BE2C (cell line): ENCODE measurements around the gene MTA3.

Experiments used
- DNase-seq: peaks from one replicate; pipeline ENCODE4 v3.0.0-alpha.2; 2020
- H3K27me3 ChIP-seq: fragments of 250-450 bp; sonication (Bioruptor Pico); 2 replicates; pipeline ENCODE4 v1.5.1; 2020; ENCODE audit warnings: mild to moderate bottlenecking
- H3K36me3 ChIP-seq: fragments of 250-450 bp; sonication (Bioruptor Pico); 2 replicates; pipeline ENCODE4 v1.5.1; 2020; ENCODE audit warnings: mild to moderate bottlenecking
- H3K4me1 ChIP-seq: fragments of 250-450 bp; sonication (Bioruptor Pico); 2 replicates; pipeline ENCODE4 v1.5.1; 2020
- H3K4me3 ChIP-seq: 2 replicates; pipeline ENCODE4 v1.5.1; 2011; ENCODE audit warnings: low read depth, low read length
- H3K9me3 ChIP-seq: fragments of 250-450 bp; sonication (Bioruptor Pico); 2 replicates; pipeline ENCODE4 v1.5.1; 2020
- TF ChIP-seq, protein P1 (sequence below): IDR thresholded peaks from 2 replicates; pipeline ENCODE4 v1.5.1; 2012; ENCODE audit warnings: mild to moderate bottlenecking, low read depth, low read length

MTA3 gene

DNA sequence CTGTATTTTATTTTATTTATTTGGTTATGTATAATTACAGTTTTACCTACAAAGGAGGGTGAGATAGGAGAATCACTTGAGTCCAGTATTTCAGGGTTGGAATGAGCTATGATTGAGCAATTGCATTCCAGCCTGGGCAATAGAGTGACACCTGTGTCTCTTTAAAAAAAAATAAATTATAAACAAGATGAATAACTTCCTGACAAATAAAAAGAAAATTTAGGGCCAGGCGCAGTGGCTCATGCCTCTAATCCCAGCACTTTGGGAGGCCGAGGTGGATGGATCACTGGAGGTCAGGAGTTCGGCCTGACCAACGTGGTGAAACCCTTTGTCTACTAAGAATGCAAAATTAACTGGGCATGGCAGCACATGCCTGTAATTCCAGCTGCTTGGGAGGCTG is 17.3 kb downstream of the MTA3 start:
- TF ChIP-seq, protein P1, sequence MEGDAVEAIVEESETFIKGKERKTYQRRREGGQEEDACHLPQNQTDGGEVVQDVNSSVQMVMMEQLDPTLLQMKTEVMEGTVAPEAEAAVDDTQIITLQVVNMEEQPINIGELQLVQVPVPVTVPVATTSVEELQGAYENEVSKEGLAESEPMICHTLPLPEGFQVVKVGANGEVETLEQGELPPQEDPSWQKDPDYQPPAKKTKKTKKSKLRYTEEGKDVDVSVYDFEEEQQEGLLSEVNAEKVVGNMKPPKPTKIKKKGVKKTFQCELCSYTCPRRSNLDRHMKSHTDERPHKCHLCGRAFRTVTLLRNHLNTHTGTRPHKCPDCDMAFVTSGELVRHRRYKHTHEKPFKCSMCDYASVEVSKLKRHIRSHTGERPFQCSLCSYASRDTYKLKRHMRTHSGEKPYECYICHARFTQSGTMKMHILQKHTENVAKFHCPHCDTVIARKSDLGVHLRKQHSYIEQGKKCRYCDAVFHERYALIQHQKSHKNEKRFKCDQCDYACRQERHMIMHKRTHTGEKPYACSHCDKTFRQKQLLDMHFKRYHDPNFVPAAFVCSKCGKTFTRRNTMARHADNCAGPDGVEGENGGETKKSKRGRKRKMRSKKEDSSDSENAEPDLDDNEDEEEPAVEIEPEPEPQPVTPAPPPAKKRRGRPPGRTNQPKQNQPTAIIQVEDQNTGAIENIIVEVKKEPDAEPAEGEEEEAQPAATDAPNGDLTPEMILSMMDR: no peak
- DNase-seq: no peak
- Histone ChIP-seq H3K4me1 (no peaks in the 10 kb centered on the region), H3K9me3 (no peaks in the 10 kb centered on the region), H3K36me3 (peaks cover 13% of the 10 kb centered on the region), H3K4me3 (no peak overlapping the region), H3K27me3 (no peaks in the 10 kb centered on the region)

DNA sequence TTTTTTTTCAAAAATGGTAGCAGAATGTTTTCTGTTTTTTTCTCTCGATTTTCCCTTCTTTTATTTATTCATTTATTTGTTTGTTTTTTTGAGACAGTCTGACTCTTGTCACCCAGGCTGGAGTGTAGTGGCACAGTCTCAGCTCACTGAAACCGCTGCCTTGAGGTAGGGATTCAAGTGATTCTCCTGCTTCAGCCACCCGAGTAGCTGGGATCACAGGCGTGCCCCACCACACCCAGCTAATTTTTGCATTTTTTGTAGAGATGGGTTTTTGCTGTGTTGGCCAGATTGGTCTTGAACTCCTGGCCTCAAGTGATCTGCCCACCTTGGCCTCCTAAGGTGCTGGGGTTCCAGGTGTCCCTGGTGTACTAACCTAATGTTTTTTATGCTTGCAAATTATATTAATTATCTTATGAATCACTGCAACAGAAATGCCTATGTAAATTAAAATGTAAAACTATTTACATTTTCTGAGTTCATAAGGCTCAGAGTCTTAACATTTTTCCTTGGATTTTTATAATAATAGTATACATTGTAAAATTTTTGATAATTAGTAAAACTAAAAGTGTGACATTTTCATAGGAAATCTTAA is 19.2 kb downstream of the MTA3 start:
- Histone ChIP-seq H3K9me3 (no peaks in the 10 kb centered on the region), H3K36me3 (peaks cover 6% of the 10 kb centered on the region; the same call in 1 of the 2 replicates), H3K4me1 (no peaks in the 10 kb centered on the region), H3K27me3 (no peaks in the 10 kb centered on the region), H3K4me3 (no peak overlapping the region)
- DNase-seq: no peak
- TF ChIP-seq, protein P1: no peak

DNA sequence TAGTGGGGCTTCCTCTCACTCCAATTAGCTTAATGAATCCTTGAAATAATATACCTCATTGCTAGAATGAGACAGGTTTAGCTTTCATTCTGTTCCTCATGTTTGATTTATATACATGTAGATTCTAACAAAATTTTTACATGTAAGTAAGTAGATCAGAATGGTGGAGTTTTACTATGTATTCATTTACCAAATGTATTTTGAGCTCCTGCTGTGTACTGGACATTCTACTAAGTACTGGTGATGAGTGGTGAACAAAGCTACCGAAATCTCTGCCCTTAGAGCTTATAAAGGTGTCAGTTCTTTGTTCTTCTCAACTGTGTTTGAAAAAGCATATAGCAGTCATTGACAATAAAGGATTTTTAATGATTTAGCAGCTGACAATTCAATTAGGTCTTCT is 19.7 kb downstream of the MTA3 start:
- no peaks in the 10 kb centered on the region for H3K9me3 ChIP-seq
- peaks cover 6% of the 10 kb centered on the region; the same call in 1 of the 2 replicates for H3K36me3 ChIP-seq
- DNase-seq: no peak
- H3K4me1 ChIP-seq: no peaks in the 10 kb centered on the region
- no peak overlapping the region for H3K4me3 ChIP-seq
- no peaks in the 10 kb centered on the region for H3K27me3 ChIP-seq
- TF ChIP-seq, protein P1: no peak

DNA sequence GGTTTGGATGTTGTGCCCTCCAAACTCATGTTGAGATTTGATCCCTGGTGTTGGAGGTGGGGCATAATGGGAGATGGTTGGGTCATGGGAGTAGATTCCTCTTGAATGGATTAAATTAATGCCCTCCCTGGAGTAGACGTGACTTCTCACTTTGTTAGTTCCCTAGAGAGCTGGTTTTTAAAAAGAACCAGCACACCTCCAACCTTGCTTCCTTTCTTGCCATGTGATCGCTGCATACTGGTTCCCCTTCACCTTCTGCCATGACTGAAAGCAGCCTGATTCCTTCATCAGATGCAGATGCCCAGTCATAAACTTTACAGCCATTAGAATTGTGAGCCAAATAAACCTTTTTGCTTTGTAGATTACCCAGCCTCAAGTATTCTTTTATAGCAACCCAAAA is 21.7 kb downstream of the MTA3 start:
- H3K4me3 ChIP-seq: no peak overlapping the region
- no peaks in the 10 kb centered on the region for H3K27me3 ChIP-seq
- no peaks in the 10 kb centered on the region for H3K9me3 ChIP-seq
- H3K36me3 ChIP-seq: peaks cover 6% of the 10 kb centered on the region; the same call in 1 of the 2 replicates
- TF ChIP-seq, protein P1: no peak
- no peak for DNase-seq
- no peaks in the 10 kb centered on the region for H3K4me1 ChIP-seq

DNA sequence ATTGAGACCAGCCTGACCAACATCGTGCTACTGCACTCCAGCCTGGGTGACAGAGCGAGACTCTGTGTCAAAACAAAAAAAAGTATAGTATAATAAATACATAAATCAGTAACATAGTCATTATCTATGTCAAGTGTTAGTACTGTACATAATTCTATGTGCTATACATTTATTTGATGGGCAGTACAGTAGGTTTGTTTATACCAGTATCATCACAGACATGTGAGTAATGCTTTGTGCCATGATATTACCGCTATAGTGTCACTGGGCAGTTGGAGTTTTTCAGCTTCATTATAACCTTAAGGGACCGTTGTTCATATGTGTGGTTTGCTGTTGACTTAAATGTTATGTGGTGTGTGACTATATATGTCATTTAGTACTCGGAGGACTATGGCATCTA is 24.9 kb downstream of the MTA3 start:
- no peaks in the 10 kb centered on the region for H3K4me1 ChIP-seq
- no peaks in the 10 kb centered on the region for H3K9me3 ChIP-seq
- TF ChIP-seq, protein P1: no peak
- no peaks in the 10 kb centered on the region for H3K27me3 ChIP-seq
- no peak for DNase-seq
- H3K36me3 ChIP-seq: no peaks in the 10 kb centered on the region; the same call in 1 of the 2 replicates
- H3K4me3 ChIP-seq: no peak overlapping the region

DNA sequence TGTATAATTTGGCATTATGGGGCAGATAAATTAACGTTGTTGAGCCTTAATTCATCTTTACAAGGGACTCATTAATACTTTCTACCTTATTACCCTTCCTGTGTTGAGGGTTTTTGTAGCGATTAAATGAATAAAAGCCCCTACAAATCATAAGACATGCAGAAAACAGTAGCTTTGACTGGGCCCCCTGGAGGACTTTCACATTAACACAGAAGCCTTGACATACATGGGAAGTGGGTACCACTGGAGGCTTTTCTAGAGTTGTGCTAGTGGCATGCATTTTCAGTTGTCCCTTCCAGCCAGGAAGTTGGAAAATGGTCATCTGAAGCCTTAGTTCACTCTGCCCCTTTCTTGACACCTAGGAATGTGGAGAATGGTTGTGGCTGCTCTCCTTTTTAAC is 30.2 kb downstream of the MTA3 start:
- Histone ChIP-seq H3K9me3 (no peaks in the 10 kb centered on the region), H3K36me3 (no peaks in the 10 kb centered on the region), H3K4me3 (no peak overlapping the region), H3K4me1 (no peaks in the 10 kb centered on the region), H3K27me3 (no peaks in the 10 kb centered on the region)
- DNase-seq: no peak
- TF ChIP-seq, protein P1: peak; percentile 35; the same call in 1 of the 2 replicates
